Uterus (tissue), 4 donors: ENCODE measurements around the gene MAD2L2. TPM values are rescaled to one million over a fixed set of nuclear protein-coding genes. Genes with fewer than 3 reads are reported as not detected.

Experiments
- DNase-seq, 2 donors: peaks; one replicate each; pipeline ENCODE4 v3.0.0-alpha.2; 2019 to 2020
- H3K27ac ChIP-seq, 2 donors: fragments of 200-600 bp; sonication (generic); 1 replicate in 1 of 2; 2 replicates in 1 of 2; pipeline ENCODE4 v1.5.1; 2016 to 2018
- H3K27me3 ChIP-seq, 2 donors: fragments of 200-600 bp; sonication (generic); one replicate each; pipeline ENCODE4 v1.5.1; 2018 to 2019; ENCODE audit warnings: control low read depth in 1 of 2
- H3K36me3 ChIP-seq, 2 donors: fragments of 200-600 bp; sonication (generic); one replicate each; pipeline ENCODE4 v1.5.1; 2019; ENCODE audit warnings: control low read depth in 1 of 2
- H3K4me1 ChIP-seq, 2 donors: fragments of 200-600 bp; sonication (generic); one replicate each; pipeline ENCODE4 v1.5.1; 2018 to 2019; ENCODE audit warnings: control low read depth in 1 of 2
- H3K4me3 ChIP-seq, 2 donors: fragments of 200-600 bp; sonication (generic); 1 replicate in 1 of 2; 2 replicates in 1 of 2; pipeline ENCODE4 v1.5.1; 2018 to 2019; ENCODE audit warnings: mild to moderate bottlenecking in 1 of 2
- H3K9me3 ChIP-seq, 2 donors: fragments of 200-600 bp; sonication (generic); one replicate each; pipeline ENCODE4 v1.5.1; 2019; ENCODE audit warnings: control low read depth in 1 of 2
- CTCF ChIP-seq, 4 experiments: fragments of 200-600 bp in 2 of 4; fragments of 450-650 bp in 2 of 4; sonication (generic) in 2 of 4; IDR thresholded peaks; one replicate each; pipeline ENCODE4 v1.5.1; 2016 to 2019; ENCODE audit warnings: antibody characterized with exemption in 4 of 4, mild to moderate bottlenecking in 2 of 4, moderate library complexity in 1 of 4
- POLR2A ChIP-seq, 2 donors: fragments of 450-650 bp; IDR thresholded peaks; one replicate each; pipeline ENCODE4 v1.6.1; 2016; ENCODE audit warnings: antibody characterized with exemption in 2 of 2, mild to moderate bottlenecking in 1 of 2, moderate library complexity in 1 of 2
- intact Hi-C: fragments of 100-400 bp; cut with DNase I; formaldehyde crosslinking; loops from one replicate; pipeline ENCODE4 v1.15.1; 2023; ENCODE audit warnings: low total_unique reads
- total RNA-seq, 4 donors: library from RNA; depleted of rRNA in 3 of 4; stranded (reverse); fragments of >200 nt in 3 of 4; gene quantifications; one replicate each; pipeline versions ENCODE4 v1.1.0 to v1.2.4, GENCODE V29; 2014 to 2023
- donor health status: DM: yes; HTN: yes; CAD: no.

Gene MAD2L2
- total RNA-seq, 4 donors from 2014 or later: 24.3 to 66.2 (median 34.6) TPM

- Histone ChIP-seq H3K36me3 (no peaks in the 10 kb centered on the region), H3K27ac (no peak overlapping the region), H3K27me3 (no peaks in the 10 kb centered on the region), H3K4me1 (no peaks in the 10 kb centered on the region), H3K4me3 (no peak overlapping the region), H3K9me3 (no peaks in the 10 kb centered on the region)
- intact Hi-C loops: no loop called here
- DNase-seq: no peak
- TF ChIP-seq CTCF (IDR thresholded peaks at IDR 0.05) (no peak), POLR2A (IDR thresholded peaks at IDR 0.05) (no peak)
Observed at GRCh38 chr1:11634365-11635192, 46.4 kb downstream of the MAD2L2 start.

- TF ChIP-seq CTCF (IDR thresholded peaks at IDR 0.05): no peak
- TF ChIP-seq POLR2A (IDR thresholded peaks at IDR 0.05): no peak
- H3K4me1 ChIP-seq: no peaks in the 10 kb centered on the region
- intact Hi-C loops: no loop called here
- no peaks in the 10 kb centered on the region for H3K27me3 ChIP-seq
- no peak for DNase-seq
- H3K27ac ChIP-seq: no peak overlapping the region
- H3K9me3 ChIP-seq: no peaks in the 10 kb centered on the region
- H3K4me3 ChIP-seq: no peak overlapping the region
- H3K36me3 ChIP-seq: no peaks in the 10 kb centered on the region
Observed at GRCh38 chr1:11629184-11630016, 51.5 kb downstream of the MAD2L2 start.

- H3K4me1 ChIP-seq: no peaks in the 10 kb centered on the region
- no peaks in the 10 kb centered on the region for H3K9me3 ChIP-seq
- intact Hi-C loops: no loop called here
- no peak for TF ChIP-seq POLR2A (IDR thresholded peaks at IDR 0.05)
- TF ChIP-seq CTCF (IDR thresholded peaks at IDR 0.05): no peak
- H3K27ac ChIP-seq: no peak overlapping the region
- no peaks in the 10 kb centered on the region for H3K36me3 ChIP-seq
- no peak for DNase-seq
- no peaks in the 10 kb centered on the region for H3K27me3 ChIP-seq
- H3K4me3 ChIP-seq: no peak overlapping the region
Observed at GRCh38 chr1:11628767-11629166, 52.2 kb downstream of the MAD2L2 start.

- H3K4me1 ChIP-seq: no peaks in the 10 kb centered on the region
- H3K36me3 ChIP-seq: no peaks in the 10 kb centered on the region
- no peak overlapping the region for H3K4me3 ChIP-seq
- TF ChIP-seq POLR2A (IDR thresholded peaks at IDR 0.05) (no peak), CTCF (IDR thresholded peaks at IDR 0.05) (no peak)
- intact Hi-C loops: no loop called here
- no peak for DNase-seq
- no peak overlapping the region for H3K27ac ChIP-seq
- no peaks in the 10 kb centered on the region for H3K9me3 ChIP-seq
- no peaks in the 10 kb centered on the region for H3K27me3 ChIP-seq
Observed at GRCh38 chr1:11626551-11626950, 54.4 kb downstream of the MAD2L2 start.

Other genes with a start within 250 kb of the MAD2L2 start
- under 1 TPM in 2 of 4 donors, not detected in 2; 0.09 to 0.90 TPM for gene DISP3, start 202.0 kb downstream of the MAD2L2 start, total RNA-seq
- gene FBXO2, start 26.7 kb downstream of the MAD2L2 start, total RNA-seq: 1 to 10 TPM in 3 of 4 donors, under 1 TPM in 1; 0.59 to 7.2 (median 4.2) TPM
- 10 to 100 TPM in 3 of 4 donors, 1 to 10 TPM in 1; 7.6 to 26.7 (median 17.6) TPM for gene FBXO44, start 26.3 kb downstream of the MAD2L2 start, total RNA-seq
- 1 to 10 TPM in 2 of 4 donors, under 1 TPM in 2; 0.51 to 5.4 (median 2.2) TPM for gene FBXO6, start 16.9 kb downstream of the MAD2L2 start, total RNA-seq
- under 1 TPM in 2 of 4 donors, not detected in 2; 0.06 to 0.41 TPM for gene DRAXIN, start 10.6 kb upstream of the MAD2L2 start, total RNA-seq
- gene AGTRAP, start 55.0 kb upstream of the MAD2L2 start, total RNA-seq: 10 to 100 TPM in 3 of 4 donors, 1 to 10 TPM in 1; 4.1 to 34.7 (median 31.2) TPM
- under 1 TPM in 2 of 4 donors, not detected in 2; 0.21 to 0.82 TPM for gene C1orf167, start 81.0 kb upstream of the MAD2L2 start, total RNA-seq
- gene MTHFR, start 124.8 kb upstream of the MAD2L2 start, total RNA-seq: 10 to 100 TPM; 15.0 to 56.8 (median 29.9) TPM
- gene CLCN6, start 125.0 kb upstream of the MAD2L2 start, total RNA-seq: 10 to 100 TPM; 14.6 to 31.5 (median 22.7) TPM
- not detected for gene NPPA, start 166.6 kb upstream of the MAD2L2 start, total RNA-seq
- gene NPPB, start 177.8 kb upstream of the MAD2L2 start, total RNA-seq: not detected
- 10 to 100 TPM; 33.1 to 60.7 (median 39.7) TPM for gene KIAA2013, start 245.3 kb upstream of the MAD2L2 start, total RNA-seq